NB4 (cell line): Measurements from ENCODE around the gene BRD1.

Source experiments
- CTCF ChIP-seq: IDR thresholded peaks from one replicate; pipeline ENCODE4 v1.5.1; 2012; ENCODE audit warnings: low read depth, low read length
- MAX ChIP-seq: IDR thresholded peaks from 2 replicates; pipeline ENCODE4 v1.6.1; 2011; ENCODE audit warnings: low read depth, low read length

- TF ChIP-seq CTCF: no peak
- TF ChIP-seq MAX: no peak
Measured at GRCh38 chr22:49856343-49856742, 28.7 kb upstream of the BRD1 start.
